ENCODE data around the gene GALNT3.

GRCh38 chr2:165793161-165793778 lies 777 bp downstream of the GALNT3 start:
- TF ChIP-seq ZNF274 (IDR thresholded peaks at IDR 0.05; ENCODE audit: low read depth, low read length) (no peak), SUZ12 (IDR thresholded peaks at IDR 0.05; ENCODE audit: extremely low read depth, insufficient read depth, insufficient read length) (no peak)
